Activated T-helper 9 cell treated with anti-CD3 and anti-CD28 coated beads, Interleukin-2, amount 50 U/mL, for 16 hours (primary cell): Measurements from ENCODE around the gene NHERF1.

Experiments used
- DNase-seq: peaks from one replicate; pipeline ENCODE4 v3.0.0-alpha.2; 2020; ENCODE audit warnings: low read depth

NHERF1 gene

DNA sequence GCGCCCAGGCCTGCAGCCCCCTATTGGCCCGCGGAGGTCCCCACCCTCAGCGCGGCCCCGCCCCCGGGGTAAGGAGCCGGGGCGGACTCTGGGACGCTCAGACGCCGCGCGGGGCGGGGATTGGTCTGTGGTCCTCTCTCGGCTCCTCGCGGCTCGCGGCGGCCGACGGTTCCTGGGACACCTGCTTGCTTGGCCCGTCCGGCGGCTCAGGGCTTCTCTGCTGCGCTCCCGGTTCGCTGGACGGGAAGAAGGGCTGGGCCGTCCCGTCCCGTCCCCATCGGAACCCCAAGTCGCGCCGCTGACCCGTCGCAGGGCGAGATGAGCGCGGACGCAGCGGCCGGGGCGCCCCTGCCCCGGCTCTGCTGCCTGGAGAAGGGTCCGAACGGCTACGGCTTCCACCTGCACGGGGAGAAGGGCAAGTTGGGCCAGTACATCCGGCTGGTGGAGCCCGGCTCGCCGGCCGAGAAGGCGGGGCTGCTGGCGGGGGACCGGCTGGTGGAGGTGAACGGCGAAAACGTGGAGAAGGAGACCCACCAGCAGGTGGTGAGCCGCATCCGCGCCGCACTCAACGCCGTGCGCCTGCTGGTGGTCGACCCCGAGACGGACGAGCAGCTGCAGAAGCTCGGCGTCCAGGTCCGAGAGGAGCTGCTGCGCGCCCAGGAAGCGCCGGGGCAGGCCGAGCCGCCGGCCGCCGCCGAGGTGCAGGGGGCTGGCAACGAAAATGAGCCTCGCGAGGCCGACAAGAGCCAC, at the start of gene NHERF1:
TSS of gene NHERF1 (plus strand) at position 100 of the 750 bp plus-strand sequence. CDS start at position 319, 219 bp downstream.
- peak; percentile 94 for DNase-seq

- no peak for DNase-seq
These were observed 49.2 kb upstream of the NHERF1 start for GRCh38 chr17:74699236-74699635.

DNA sequence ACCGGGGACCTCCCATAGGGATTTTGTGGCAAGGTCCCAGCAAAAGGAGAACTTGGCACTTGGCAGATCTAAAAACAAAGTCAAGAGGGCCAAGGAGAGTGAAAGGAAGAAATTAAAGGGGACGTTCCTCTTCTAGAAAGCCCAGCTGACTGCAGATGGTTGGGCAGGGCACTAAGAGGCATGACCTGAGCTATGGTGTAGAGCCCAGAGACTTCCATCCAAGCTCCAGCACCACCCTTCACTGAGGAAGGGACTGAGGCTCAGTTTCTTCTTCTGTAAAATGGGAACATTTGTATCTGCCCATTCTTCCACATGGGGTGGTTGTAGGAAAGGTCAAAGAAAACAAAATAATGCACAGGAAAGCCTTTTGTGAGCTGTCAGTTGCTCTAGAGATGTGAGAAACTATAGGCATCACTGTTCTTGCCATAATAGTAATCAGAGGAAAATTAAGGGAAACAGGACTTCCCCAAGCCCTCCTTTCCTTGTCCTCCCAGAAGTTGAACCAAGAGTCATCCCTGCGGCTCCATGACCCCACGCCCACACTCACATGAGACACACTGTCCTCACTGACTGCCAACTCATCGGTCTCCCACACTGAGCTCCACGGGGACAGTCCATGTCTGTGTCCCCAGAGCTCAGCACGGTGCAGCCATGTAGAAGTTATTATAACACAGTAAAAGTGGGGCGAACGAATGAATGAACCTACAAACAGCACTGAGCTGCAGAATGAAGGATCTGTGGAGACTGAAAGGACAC, 46.1 kb upstream of the NHERF1 start:
- DNase-seq, result no peak

DNA sequence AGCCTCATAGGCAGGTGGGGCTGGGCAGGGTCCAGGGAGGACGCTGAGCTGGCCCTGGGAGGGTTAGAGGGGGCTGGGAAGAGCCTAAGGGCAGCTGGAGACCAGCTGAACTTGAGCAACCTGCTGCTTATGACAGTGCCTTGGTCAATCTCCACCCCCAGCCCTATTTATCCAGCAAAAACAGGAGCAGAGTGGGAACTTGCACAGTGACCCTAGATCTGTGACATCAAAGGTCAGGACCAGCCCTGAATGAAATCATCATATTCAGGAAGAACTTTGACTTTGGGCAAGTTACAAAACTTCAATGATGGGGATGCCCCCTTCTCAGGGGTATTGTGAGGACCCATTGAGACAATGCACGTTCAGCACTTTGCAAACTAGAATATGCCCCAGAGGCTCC, 45.1 kb upstream of the NHERF1 start:
- DNase-seq, result no peak

DNA sequence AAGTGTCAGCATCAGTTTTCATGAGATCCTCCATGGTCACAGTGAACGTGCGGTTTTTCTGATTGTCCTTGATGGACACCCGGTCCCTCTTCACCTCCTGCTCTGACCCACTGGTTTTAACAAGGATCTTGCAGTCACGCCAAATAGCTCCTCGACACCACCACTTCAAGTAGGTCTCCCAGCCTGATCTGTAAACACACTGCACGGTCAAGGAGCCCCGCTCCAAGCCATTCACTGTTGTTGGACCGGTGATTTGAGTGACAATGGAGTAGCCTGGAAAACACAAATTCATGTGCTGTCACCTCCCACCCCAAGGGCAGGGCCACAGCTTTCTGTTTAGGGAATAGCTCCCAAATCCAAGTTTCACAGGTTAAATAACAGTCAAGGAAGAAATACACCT, 43.9 kb upstream of the NHERF1 start:
- DNase-seq, result no peak

GRCh38 chr17:74711058-74711824, 37.2 kb upstream of the NHERF1 start:
- DNase-seq, result no peak

GRCh38 chr17:74712301-74712700, 36.1 kb upstream of the NHERF1 start:
- DNase-seq, result no peak

DNA sequence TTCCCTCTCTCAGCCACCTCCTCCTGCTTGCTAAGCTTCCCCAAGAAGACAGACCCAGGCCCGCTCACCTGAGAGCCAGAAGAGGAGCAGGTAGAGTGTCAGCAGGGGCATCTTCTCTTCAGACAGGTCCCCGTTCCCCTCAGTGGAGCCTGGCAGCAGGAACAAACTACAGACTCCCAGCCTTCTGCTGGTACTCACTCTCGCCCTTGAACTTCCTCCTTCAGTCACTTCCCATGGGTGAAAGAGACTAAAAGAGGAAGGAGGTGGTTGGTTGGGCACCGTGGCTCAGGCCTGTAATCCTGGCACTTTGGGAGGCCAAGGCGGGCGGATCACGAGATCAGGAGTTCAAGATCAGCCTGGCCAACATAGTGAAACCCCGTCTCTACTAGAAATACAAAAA, 35.7 kb upstream of the NHERF1 start, which contains the start of gene CD300LF:
TSS of gene CD300LF (minus strand) at position 168 of the 400 bp plus-strand sequence. CDS start at position 111, 57 bp downstream.
- DNase-seq, result no peak

- no peak for DNase-seq
These were observed 35.2 kb upstream of the NHERF1 start for GRCh38 chr17:74713171-74713755.

- no peak for DNase-seq
These were observed 33.3 kb upstream of the NHERF1 start for GRCh38 chr17:74715144-74715543.

DNA sequence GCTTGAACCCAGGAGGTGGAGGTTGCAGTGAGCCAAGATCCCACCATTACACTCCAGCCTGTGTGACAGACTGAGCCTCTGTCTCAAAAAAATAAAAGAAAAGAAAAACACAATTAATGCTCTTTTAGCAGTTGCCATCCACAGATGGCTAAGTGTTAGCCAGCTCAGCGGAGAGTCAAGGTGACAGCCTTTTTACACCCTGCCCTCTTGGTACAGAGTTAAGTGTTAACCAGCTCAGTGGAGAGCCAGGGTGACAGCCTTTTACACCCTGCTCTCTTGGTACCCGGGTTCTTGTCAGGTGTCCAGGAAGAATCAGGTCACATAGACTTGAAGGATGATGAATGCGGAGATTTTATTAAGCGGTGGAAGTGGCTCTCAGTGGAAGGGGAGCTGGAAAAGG, 27.9 kb upstream of the NHERF1 start:
- no peak for DNase-seq

DNA sequence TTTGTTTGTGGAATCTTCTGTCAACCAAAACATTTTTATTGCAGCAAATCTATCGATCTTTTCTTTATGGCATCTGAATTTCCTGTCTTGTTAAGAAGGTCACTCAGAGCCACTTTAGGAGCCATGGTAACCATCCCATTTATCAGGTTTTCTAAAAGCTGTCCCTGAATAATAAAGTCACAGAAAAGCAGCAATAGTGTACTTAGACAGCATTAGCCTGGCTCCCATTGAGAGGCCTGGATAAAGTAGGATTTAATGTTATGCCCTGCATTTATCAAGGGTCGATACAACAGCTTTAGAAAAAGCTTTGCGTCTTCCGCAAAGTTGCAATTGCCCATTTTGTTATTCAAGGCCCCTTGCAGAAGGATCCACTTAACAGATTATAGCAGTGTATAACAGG, 25.6 kb upstream of the NHERF1 start:
- DNase-seq, result no peak

DNA sequence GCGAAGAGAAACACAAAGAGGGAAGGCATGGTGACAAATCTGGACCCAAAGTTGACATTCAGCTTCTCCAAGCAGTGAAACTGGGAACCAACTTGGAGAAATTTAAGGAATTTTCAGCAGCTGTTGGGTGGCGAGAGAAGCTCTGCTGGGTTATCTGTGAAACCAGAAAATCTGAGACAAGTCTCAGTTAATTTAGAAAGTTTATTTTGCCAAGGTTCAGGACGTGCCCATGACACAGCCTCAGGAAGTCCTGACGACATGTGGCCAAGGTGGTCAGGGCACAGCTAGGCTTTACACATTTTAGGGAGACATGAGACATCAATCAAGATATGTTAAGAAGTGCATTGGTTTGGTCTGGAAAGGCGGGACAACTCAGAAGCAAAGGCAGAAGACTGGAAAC, 24.5 kb upstream of the NHERF1 start:
- no peak for DNase-seq

- DNase-seq, result no peak
These were observed 23.3 kb upstream of the NHERF1 start for GRCh38 chr17:74725111-74725510.

DNA sequence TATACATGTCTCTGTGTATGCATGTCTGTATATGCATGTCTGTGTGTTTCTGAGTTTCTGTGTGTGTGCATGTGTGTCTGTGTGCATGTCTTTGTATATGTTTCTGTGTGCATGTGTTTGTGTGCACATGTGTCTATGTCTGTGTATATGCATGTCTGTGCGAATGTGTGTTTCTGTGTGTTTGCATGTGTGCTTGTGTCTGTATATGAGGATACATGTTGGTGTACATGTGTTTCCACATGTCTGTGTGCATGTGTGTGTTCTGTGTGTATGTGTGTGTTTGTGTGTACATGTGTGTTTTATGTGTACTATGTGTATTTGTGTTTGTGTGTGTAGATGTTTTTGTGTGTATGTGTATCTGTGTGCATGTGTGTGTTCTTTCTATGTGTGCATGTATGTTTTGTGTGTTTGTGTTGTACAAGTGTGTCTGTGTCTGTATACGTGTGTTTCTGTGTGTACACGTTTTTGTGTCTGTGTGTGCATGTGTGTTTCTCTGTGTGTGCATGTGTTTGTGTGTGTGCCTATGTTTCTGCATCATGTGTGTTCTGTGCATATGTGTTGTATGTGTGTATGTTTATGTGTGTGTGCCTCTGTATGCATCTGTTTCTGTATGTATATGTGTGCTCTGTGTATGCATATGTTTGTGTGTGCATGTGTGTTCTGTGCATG, 20.3 kb upstream of the NHERF1 start:
- DNase-seq, result no peak

DNA sequence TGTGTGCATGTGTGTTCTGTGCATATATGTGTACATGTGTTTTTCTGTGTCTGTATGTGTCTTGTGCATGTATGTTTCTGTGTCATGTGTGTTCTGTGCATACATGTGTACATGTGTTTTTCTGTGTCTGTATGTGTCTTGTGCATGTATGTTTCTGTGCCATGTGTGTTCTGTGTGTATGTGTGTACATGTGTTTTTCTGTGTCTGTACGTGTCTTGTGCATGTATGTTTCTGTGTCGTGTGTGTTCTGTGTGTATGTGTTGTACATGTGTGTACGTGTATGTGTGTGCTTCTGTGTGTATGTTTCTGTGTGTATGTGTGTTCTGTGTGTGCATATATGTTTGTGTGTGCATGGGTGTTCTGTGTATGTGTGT, 19.7 kb upstream of the NHERF1 start:
- DNase-seq, result no peak

- no peak for DNase-seq
These were observed 19.1 kb upstream of the NHERF1 start for GRCh38 chr17:74729368-74729767.

DNA sequence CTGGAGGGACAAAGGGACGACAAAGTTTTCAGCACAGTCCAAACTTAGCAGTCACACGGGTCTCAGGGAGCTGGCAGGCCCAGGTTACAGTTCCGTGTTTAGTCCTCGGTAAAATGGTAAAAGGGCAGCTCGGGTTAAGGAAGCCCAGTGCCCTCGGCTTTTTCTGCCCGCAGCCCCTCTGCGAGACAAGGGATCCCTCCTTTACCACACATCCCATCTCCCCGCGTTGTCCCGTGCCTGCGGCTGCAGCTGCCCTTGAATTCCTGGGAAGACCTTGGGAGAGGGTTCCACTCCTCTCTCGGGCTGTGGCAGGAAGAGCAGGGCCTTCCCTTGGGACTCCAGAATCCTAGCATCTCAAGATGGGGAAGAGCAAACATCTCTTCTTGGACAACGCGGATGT, 18.6 kb upstream of the NHERF1 start:
- no peak for DNase-seq

DNA sequence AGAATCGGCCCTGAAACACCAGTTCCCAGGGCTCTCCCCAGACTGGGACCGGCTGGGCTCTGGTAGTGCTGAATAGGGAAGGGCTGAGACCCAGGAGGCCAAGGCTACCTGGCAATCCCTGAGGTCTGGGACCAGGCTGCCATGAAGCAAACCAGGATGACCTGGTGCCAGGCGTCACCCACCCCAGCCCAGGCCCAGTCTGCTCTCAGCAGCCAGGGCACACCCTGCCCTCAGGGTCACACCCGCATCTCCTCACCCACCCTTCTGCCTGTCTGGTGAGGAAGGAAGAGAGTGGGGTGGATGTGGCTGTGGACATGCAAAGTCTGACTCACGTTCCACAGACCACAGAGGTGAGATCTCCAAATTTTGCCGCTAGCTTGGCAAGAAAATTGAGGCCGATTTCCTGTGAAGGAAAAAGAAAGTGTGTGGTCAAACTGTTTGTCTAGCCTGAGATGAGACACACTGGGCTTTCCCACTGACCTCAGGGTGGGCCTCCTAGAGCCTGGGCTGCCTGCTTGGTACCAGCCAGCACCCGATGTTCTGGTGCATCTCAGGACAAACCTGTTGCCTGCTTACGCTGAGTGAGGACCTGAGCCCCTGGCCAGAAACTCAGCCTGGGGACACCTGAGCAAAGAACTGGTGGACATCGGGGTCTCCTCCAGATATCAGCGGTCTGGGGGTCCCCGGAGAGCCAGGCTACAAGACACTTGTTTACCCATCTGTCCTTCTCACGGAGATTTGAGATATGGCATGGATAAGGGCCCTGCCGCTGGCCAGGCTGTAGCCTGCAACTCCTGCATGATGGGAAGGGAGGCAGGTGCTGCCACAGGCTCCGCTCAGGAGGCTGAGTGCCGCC, 17.7 kb upstream of the NHERF1 start:
- peak; percentile 32 for DNase-seq

DNA sequence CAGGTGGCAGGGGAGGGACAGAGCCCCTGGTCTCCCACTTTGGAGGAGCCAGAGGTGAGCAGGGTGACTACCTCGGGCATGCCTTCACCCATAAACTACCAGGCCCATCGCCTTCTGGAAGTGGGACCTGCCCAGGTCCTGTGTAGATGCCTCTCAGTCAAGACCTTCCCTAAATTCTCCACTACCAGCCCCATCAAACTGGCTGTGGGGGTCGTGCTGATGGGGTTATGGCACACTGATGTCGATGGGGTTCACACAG, 17.2 kb upstream of the NHERF1 start:
- DNase-seq, result no peak
